ENCODE results near the gene CDK8.

DNA sequence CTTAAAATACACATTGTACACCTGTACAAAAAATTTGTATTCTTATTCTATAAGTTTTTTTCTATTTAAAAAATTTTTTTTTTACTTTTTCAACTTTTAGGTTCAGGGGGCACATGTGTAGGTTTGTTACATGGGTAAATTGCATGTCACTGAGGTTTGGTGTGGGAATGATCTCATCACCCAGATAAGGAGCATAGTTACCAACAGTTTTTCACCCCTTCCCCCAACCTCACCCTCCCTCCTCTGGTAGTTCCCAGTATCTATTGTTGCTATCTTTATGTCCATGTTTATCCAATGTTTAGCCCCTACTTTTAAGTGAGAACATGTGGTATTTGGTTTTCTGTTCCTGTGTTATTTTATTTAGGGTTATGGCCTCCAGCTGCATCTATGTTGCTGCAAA lies 89.9 kb downstream of the CDK8 start:
- TF ChIP-seq POLR2A (IDR thresholded peaks at IDR 0.05), result no peak
- TF ChIP-seq, protein P1, sequence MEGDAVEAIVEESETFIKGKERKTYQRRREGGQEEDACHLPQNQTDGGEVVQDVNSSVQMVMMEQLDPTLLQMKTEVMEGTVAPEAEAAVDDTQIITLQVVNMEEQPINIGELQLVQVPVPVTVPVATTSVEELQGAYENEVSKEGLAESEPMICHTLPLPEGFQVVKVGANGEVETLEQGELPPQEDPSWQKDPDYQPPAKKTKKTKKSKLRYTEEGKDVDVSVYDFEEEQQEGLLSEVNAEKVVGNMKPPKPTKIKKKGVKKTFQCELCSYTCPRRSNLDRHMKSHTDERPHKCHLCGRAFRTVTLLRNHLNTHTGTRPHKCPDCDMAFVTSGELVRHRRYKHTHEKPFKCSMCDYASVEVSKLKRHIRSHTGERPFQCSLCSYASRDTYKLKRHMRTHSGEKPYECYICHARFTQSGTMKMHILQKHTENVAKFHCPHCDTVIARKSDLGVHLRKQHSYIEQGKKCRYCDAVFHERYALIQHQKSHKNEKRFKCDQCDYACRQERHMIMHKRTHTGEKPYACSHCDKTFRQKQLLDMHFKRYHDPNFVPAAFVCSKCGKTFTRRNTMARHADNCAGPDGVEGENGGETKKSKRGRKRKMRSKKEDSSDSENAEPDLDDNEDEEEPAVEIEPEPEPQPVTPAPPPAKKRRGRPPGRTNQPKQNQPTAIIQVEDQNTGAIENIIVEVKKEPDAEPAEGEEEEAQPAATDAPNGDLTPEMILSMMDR (IDR thresholded peaks at IDR 0.05), result no peak

All from vagina (tissue), 2 donors.